K562 (cell line): ENCODE data around the gene HEXD. TPM values are rescaled to one million over a fixed set of nuclear protein-coding genes. Genes with fewer than 3 reads are reported as not detected.

ENCODE experiments used
- HLTF ChIP-seq: fragments of 450-650 bp; IDR thresholded peaks from 2 replicates; pipeline ENCODE4 v1.6.1; 2016
- JUND ChIP-seq, 2 experiments: IDR thresholded peaks; 2 replicates in 1 of 2; 3 replicates in 1 of 2; pipeline ENCODE4 v1.6.1; 2011; ENCODE audit warnings: borderline replicate concordance in 2 of 2, low read depth in 2 of 2, low read length in 2 of 2, improper control_type of control experiment in 1 of 2, missing biosample characterization in 1 of 2, missing genetic modification characterization in 1 of 2, missing genetic modification reagents in 1 of 2
- POLR2B ChIP-seq: fragments of 450-650 bp; IDR thresholded peaks from 2 replicates; pipeline ENCODE4 v1.6.1; 2018; ENCODE audit warnings: low read depth; ENCODE audit not compliant: partially characterized antibody
- STAT5A ChIP-seq: IDR thresholded peaks from 2 replicates; pipeline ENCODE4 v1.6.1; 2012; ENCODE audit warnings: low read length, inconsistent platforms, borderline replicate concordance
- ZNF436 ChIP-seq: fragments of 250-450, 450-650 bp; sonication (Bioruptor Pico); formaldehyde crosslinking; IDR thresholded peaks from 2 replicates; pipeline ENCODE4 v1.7.0; 2020; ENCODE audit warnings: mild to moderate bottlenecking
- polyA plus RNA-seq, 8 experiments: library from polyadenylated mRNA; depleted of rRNA in 4 of 8; stranded (reverse) in 5 of 8; unstranded in 3 of 8; fragments of >200 nt; fragmentation: Nextera tagmentation in 2 of 8; fragmentation: Illumina TruSeq in 1 of 8; extraction: Ambion mirVana in 2 of 8; extraction: Trizol in 1 of 8; gene quantifications; 2 replicates each; pipeline versions ENCODE4 v1.2.1 to v1.2.3, GENCODE V29; 2011 to 2014; ENCODE audit warnings: inconsistent platforms in 1 of 8, missing spikeins in 1 of 8
- total RNA-seq, 7 experiments: library from RNA; depleted of rRNA in 6 of 7; stranded (reverse); fragments of >200 nt in 6 of 7; fragmentation: Illumina TruSeq in 2 of 7; extraction: Trizol in 2 of 7; gene quantifications; 2 replicates each; pipeline versions ENCODE4 v1.2.1 to v1.2.3, GENCODE V29; 2011 to 2021; ENCODE audit warnings: low replicate concordance in 1 of 7
- TF ChIP-seq, protein P1 (sequence below): fragments of 250-450 bp; sonication (Bioruptor Pico); IDR thresholded peaks from 2 replicates; pipeline ENCODE4 v1.4.0; 2020; ENCODE audit warnings: mild to moderate bottlenecking, moderate library complexity, borderline replicate concordance

HEXD gene
- total and polyA plus RNA-seq, 9 of the 15 experiments (the other 6 are each of a cell fraction or from before 2014, with no cell fraction given), result 1.0 to 25.3 (median 10.0) TPM

DNA sequence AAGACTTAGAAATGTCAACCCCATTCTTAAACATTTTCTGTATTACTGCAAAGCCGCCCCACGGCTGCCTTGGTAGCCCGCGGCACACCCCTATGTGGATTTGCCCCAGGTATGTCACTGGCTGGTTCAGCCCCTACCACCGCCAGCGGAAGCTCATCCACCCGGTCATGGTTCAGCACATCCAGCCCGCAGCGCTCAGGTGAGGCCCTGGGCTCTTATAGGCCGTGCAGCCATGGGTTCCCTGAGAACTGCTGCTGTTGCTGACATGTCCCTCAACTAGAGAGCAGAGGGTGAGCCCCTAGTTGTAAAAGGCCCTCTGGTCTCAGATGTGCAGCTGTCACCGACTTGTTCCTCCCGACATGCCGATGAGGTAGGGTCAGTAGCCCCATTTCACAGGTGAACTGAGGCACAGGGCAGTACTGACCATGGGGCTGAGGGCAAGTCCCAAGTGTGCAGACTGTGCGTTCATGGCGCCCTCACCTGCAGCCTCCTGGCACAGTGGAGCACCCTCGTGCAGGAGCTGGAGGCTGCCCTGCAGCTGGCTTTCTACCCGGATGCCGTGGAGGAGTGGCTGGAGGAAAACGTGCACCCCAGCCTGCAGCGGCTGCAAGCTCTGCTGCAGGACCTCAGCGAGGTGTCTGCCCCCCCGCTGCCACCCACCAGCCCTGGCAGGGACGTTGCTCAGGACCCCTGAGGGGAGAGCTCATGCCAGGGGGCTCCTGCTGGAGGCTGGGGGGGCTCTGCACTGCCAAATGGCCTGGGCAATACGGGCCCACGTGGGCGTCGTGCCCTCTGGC is 23.7 kb downstream of the HEXD start (continued):
- TF ChIP-seq, protein P1, sequence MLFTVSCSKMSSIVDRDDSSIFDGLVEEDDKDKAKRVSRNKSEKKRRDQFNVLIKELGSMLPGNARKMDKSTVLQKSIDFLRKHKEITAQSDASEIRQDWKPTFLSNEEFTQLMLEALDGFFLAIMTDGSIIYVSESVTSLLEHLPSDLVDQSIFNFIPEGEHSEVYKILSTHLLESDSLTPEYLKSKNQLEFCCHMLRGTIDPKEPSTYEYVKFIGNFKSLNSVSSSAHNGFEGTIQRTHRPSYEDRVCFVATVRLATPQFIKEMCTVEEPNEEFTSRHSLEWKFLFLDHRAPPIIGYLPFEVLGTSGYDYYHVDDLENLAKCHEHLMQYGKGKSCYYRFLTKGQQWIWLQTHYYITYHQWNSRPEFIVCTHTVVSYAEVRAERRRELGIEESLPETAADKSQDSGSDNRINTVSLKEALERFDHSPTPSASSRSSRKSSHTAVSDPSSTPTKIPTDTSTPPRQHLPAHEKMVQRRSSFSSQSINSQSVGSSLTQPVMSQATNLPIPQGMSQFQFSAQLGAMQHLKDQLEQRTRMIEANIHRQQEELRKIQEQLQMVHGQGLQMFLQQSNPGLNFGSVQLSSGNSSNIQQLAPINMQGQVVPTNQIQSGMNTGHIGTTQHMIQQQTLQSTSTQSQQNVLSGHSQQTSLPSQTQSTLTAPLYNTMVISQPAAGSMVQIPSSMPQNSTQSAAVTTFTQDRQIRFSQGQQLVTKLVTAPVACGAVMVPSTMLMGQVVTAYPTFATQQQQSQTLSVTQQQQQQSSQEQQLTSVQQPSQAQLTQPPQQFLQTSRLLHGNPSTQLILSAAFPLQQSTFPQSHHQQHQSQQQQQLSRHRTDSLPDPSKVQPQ (CRISPR knock-in tag), result no peak
- TF ChIP-seq ZNF436 (CRISPR knock-in tag), result no peak
- no peak for TF ChIP-seq STAT5A
- TF ChIP-seq HLTF, result no peak
- TF ChIP-seq POLR2B, result peak; percentile 13
- no peak for TF ChIP-seq JUND (IDR thresholded peaks at IDR 0.05; ENCODE audit: borderline replicate concordance, low read depth, low read length)
- no peak for TF ChIP-seq JUND (tag; IDR thresholded peaks at IDR 0.05; ENCODE audit: borderline replicate concordance, low read depth, low read length)
- TF ChIP-seq, all 486 proteins: peak for 4
